Progenitor cell of endocrine pancreas (in vitro differentiated cells): ENCODE results near the gene PSMB4. TPM values are rescaled to one million over a fixed set of nuclear protein-coding genes. Genes with fewer than 3 reads are reported as not detected.

Experiments
- DNase-seq: peaks from one replicate; pipeline ENCODE4 v3.0.0; 2021; ENCODE audit warnings: low spot score; ENCODE audit not compliant: unreplicated experiment
- H3K27ac Mint-ChIP-seq: 2 replicates; pipeline ENCODE4 v1.8.0; 2021; ENCODE audit warnings: mild to moderate bottlenecking, moderate library complexity, mixed read lengths
- H3K27me3 Mint-ChIP-seq: 2 replicates; pipeline ENCODE4 v1.8.0; 2021; ENCODE audit warnings: mixed read lengths
- H3K36me3 Mint-ChIP-seq: 2 replicates; pipeline ENCODE4 v1.8.0; 2022; ENCODE audit warnings: mixed read lengths; ENCODE audit not compliant: insufficient read depth
- H3K4me1 Mint-ChIP-seq: 2 replicates; pipeline ENCODE4 v1.8.0; 2021; ENCODE audit warnings: low read depth, mixed read lengths
- H3K4me3 Mint-ChIP-seq: 2 replicates; pipeline ENCODE4 v1.8.0; 2021; ENCODE audit warnings: low read depth, mild to moderate bottlenecking, moderate library complexity, mixed read lengths
- H3K9me3 Mint-ChIP-seq: 2 replicates; pipeline ENCODE4 v1.8.0; 2021; ENCODE audit warnings: low read depth, mixed read lengths
- total RNA-seq: library from RNA; stranded (reverse); gene quantifications from 2 replicates; pipeline ENCODE4 v1.2.1, GENCODE V29; 2021
- TF ChIP-seq, protein P1 (sequence below): fragments of 200-600 bp; sonication (generic); IDR thresholded peaks from one replicate; pipeline ENCODE4 v1.5.0; 2021; ENCODE audit warnings: antibody characterized with exemption, mild to moderate bottlenecking; ENCODE audit not compliant: unreplicated experiment

Gene PSMB4
- total RNA-seq, 1 donor from 2014 or later = 235 TPM

DNA sequence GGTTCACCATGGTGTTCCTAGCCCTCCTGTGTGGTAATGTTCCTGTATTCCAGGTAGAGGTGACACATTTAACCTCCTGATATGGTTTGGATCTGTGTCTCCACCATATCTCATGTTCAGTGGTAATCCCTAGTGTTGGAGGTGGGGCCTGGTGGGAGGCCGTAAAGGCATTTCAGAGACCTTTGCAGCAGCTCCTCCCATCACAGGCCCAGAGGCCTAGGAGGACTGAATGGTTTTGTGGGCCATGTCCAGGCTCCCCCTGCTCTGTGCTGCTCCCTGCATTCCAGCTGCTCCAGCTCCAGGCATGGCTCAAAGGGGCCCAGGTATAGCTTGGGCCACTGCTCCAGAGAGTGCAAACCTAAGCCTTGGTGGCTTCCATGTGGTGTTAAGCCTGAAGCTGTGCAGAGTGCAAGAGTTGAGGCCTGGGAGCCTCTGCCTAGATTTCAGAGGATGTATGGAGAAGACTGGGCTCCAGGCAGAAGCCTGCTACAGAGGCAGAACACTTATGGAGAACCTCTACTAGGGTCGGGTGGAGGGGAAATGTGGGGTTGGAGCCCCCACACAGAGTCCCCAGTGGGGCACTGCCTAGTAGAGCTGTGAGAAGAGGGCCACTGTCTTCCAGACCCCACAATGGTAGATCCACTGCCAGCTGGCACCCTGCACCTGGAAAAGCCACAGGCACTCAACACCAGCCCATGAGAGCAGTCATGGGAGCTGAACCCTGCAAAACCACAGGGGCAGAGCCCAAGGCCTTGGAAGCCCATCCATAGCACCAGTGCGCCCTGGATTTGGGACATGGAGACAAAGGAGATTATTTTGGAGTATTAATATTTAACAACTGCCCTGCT lies 36.8 kb upstream of the PSMB4 start:
- Mint-ChIP-seq H3K9me3 (peaks cover 24% of the 10 kb centered on the region), H3K36me3 (peaks cover 35% of the 10 kb centered on the region), H3K27ac (no peak overlapping the region), H3K27me3 (no peaks in the 10 kb centered on the region), H3K4me1 (no peaks in the 10 kb centered on the region), H3K4me3 (no peak overlapping the region)
- TF ChIP-seq, protein P1, sequence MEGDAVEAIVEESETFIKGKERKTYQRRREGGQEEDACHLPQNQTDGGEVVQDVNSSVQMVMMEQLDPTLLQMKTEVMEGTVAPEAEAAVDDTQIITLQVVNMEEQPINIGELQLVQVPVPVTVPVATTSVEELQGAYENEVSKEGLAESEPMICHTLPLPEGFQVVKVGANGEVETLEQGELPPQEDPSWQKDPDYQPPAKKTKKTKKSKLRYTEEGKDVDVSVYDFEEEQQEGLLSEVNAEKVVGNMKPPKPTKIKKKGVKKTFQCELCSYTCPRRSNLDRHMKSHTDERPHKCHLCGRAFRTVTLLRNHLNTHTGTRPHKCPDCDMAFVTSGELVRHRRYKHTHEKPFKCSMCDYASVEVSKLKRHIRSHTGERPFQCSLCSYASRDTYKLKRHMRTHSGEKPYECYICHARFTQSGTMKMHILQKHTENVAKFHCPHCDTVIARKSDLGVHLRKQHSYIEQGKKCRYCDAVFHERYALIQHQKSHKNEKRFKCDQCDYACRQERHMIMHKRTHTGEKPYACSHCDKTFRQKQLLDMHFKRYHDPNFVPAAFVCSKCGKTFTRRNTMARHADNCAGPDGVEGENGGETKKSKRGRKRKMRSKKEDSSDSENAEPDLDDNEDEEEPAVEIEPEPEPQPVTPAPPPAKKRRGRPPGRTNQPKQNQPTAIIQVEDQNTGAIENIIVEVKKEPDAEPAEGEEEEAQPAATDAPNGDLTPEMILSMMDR = no peak
- no peak for DNase-seq

DNA sequence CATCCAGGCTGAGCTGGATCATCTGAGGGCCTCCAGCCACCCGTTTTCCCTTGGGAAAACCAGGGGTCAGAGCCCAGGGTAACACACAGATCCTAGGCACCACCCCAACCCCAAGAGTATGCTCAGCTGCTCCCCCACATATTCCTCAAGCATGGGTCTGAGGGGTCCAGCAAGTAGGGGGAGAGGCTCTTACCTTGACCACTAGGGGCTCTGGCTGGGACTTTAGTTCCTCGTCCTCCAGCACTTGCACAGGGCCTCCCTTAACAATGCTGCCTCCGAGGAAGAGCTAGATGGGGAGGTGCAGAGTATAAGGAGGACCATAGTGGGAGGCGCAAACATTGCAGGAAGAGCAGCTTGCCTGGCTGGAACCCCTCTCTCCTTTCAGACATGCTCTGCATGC lies 34.4 kb upstream of the PSMB4 start:
- TF ChIP-seq, protein P1 = no peak
- no peak for DNase-seq
- Mint-ChIP-seq H3K36me3 (peaks cover 36% of the 10 kb centered on the region), H3K9me3 (peaks cover 24% of the 10 kb centered on the region), H3K27me3 (no peaks in the 10 kb centered on the region), H3K4me3 (no peak overlapping the region), H3K27ac (no peak overlapping the region), H3K4me1 (no peaks in the 10 kb centered on the region)

DNA sequence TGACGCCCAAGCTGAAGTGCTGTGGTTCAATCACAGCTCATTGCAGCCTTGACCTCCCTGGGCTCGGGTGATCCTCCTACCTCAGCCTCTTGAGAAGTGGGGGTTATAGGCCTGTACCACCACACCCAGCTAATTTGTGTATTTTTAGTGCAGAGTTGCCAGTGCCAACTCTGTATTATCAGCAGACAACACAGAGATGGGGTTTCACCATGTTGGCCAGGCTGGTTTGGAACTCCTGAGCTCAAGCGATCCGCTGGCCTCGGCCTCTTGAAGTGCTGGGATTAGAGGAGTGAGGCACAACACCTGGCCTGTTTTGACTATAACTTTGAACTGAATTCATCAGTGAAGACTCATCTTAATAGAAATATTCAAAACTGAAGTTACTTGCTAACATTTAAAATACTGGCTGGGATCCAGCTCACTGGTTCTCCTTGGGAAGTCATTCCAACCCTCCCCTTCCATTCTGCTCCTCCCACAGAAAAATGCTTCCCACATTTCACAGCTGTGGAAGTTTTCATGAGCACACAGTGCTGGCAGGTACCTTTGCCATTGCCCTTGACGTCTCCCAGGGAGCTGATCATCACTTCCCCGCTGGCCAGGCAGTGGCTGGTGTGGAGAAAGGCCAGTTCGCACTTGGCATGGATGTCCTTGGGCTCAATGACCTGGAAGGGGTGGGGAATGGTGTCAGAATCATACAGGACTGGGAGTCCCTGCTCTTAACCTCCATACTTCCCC lies 31.5 kb upstream of the PSMB4 start:
- no peak for DNase-seq
- TF ChIP-seq, protein P1 = no peak

DNA sequence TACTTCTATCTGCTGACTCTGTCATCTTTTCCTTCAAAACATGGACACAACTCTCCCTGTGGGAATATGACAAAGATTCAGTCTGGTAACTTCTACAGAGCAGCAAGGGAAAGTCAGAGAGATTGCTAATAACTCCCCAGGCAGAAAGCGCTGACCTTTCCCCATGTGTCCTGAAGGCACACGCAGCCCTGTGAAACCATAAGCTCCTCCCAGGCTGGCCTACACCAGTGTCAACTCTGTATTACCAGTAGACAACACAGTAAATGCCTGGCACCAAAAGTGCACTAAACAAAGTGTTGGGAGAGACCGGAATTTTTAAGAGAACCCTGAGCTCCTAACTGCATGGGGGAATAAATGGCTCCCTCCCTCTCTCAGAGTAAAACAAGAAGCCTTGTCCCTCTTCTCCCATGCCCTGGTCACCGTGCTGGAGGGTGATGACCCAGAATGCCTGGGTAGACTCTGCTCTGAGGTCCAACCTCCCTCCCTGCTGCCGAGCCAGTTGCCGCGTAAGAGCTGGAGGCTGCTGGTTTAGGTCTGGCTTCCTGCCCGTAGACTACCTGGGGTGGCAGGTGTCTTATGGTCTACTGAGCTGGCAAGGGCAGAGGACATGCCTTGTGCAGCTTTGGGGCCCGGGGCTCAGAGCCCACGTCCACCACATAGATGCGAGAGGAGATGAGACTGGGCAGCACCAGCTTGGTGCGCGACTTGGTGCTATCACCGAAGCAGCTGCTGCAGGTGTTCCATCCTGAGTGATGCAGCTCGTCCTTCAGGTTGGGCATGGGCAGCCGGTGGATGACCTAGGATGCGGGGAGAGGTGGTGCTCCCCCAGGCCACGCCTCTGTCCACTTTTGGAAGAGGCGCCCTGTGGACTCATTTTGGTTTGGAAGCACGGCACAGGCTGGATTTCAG lies 30.7 kb upstream of the PSMB4 start:
- no peaks in the 10 kb centered on the region for H3K27me3 Mint-ChIP-seq
- TF ChIP-seq, protein P1 = no peak
- no peak for DNase-seq
- H3K9me3 Mint-ChIP-seq = peaks cover 6% of the 10 kb centered on the region
- peaks cover 15% of the 10 kb centered on the region for H3K4me1 Mint-ChIP-seq
- H3K27ac Mint-ChIP-seq = no peak overlapping the region
- peaks cover 16% of the 10 kb centered on the region for H3K36me3 Mint-ChIP-seq
- H3K4me3 Mint-ChIP-seq = no peak overlapping the region

More for the DNA sequence above, 31.5 kb upstream of the PSMB4 start:
- Mint-ChIP-seq H3K4me1 (peaks cover 12% of the 10 kb centered on the region), H3K27ac (no peak overlapping the region), H3K9me3 (peaks cover 13% of the 10 kb centered on the region), H3K36me3 (peaks cover 24% of the 10 kb centered on the region), H3K27me3 (no peaks in the 10 kb centered on the region), H3K4me3 (no peak overlapping the region)

DNA sequence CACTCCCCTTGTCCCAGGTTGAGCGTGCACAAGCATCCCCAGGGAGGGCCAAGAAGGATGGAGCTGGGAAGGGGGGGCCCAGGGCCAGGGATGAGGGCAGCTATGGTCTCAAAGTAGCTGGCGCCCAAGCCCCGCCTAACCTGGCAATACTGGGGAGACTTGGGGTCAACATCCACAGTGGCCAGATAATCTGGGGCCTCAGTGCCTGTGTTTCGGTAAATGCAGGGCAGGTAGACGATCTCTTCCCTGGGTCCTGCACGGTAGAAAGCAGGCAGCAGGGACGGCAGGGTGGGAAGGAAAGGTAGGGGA lies 30.1 kb upstream of the PSMB4 start:
- Mint-ChIP-seq H3K9me3 (peaks cover under 1% of the 10 kb centered on the region), H3K4me1 (peaks cover 15% of the 10 kb centered on the region), H3K4me3 (no peak overlapping the region), H3K27me3 (no peaks in the 10 kb centered on the region), H3K36me3 (peaks cover 10% of the 10 kb centered on the region), H3K27ac (no peak overlapping the region)
- no peak for DNase-seq
- TF ChIP-seq, protein P1 = no peak
